Measurements from ENCODE around the gene CCDC136.

The CCDC136 gene

DNA sequence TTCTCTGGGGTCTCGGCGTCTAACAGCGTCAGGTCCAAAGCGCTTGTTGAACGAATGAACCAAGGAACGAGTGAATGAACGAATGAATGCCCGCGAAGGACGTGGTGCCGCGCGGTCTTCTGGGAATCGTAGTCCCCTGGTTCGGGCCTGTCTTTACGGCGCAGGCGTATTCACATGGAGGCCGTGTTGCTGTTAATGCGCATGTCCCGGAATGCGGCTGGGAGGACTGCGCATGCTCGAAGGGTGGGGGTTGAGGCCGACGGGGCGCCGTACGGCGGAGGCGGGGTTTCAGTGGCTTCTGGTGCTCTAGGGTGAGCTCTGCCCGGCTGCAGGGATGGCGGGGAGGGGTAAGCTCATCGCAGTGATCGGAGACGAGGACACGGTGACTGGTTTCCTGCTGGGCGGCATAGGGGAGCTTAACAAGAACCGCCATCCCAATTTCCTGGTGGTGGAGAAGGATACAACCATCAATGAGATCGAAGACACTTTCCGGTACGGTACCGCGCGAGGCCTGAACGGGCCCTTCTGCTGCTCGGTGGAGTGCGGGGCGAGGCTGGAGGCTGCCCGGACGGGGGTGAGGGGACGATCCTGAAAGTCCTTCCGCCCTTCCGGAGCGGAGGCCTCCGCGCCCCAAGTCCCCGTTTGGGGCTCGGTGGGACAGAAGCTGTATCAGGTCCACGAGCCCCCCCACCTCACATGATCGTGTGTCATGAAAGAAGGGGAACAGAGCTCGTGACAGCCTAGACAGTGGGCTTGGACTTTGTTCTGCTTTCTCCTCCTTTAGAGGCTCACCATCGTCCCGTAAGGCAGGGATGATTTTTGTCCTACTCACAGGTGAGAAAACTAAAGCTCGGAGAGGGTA, 71.0 kb downstream of the CCDC136 start, which contains the start of gene ATP6V1F:
TSS of gene ATP6V1F (plus strand) at position 286 of the 862 bp plus-strand sequence. CDS start at position 335, 49 bp downstream.
- peak; percentile 97 to 98 for DNase-seq (ENCODE audit: low read depth in 2 of 2)

DNA sequence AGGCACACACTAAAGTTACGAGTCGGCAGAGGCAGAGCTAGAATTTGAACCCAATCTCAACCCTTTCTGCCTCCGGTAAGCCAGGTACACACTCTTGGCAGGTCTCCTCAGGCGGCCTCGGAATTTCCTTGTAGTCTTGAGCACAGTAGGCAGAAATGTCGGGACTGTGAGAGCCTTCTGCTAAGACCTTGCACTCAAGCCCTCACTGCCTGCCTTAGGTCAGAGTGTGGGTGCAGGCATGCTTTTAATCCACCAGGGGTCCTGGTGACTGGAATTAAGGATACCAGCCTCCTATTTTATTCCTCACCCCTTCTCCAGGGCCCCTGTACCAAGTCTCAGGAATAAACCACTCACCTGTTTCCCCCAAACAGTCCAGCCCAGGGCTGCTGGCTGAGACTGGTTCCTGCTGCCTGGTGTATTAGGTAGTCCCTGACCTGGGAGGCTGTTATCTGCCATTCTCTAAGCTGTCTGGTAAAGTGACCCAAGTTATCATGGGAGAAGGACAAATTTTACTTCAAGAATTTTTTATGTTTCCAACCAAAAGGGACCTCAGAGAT, 71.7 kb downstream of the CCDC136 start:
- DNase-seq (ENCODE audit: low read depth in 2 of 2), result peak; percentile 27 to 42

DNA sequence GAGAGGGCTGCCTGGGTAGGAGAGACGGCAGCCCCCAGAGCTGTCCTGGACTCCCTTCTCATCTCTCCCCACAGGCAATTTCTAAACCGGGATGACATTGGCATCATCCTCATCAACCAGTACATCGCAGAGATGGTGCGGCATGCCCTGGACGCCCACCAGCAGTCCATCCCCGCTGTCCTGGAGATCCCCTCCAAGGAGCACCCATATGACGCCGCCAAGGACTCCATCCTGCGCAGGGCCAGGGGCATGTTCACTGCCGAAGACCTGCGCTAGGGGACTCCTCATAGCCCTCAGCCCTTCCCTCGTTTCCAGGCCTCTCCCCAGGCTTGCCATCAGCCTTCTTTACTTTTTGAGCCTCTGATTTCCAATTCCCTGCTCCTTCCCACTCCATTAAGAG, 73.5 kb downstream of the CCDC136 start:
- DNase-seq (ENCODE audit: low read depth in 2 of 2), result no peak

- no peak for DNase-seq (ENCODE audit: low read depth in 2 of 2)
These were observed 74.5 kb downstream of the CCDC136 start for GRCh38 chr7:128865996-128866877.

DNA sequence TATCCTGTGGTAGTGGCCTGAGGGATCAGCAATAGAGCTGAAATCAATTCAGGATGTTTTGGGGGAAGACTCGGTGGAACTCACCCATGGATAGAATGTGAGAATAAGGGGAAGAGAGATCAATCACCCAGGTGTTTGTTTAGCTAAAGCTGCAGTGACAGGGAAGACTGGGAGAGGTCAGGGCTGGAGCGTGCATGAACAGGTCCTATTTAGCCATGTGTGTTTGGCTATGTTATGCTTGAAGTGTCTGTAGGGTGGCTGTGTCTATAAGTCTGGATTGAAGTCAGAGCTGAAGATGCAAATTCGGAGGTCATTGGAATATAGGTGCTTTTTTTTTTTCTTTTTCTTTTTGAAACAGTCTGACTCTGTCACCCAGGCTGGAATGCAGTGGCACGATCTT, 75.5 kb downstream of the CCDC136 start:
- DNase-seq (ENCODE audit: low read depth in 2 of 2), result no peak

DNA sequence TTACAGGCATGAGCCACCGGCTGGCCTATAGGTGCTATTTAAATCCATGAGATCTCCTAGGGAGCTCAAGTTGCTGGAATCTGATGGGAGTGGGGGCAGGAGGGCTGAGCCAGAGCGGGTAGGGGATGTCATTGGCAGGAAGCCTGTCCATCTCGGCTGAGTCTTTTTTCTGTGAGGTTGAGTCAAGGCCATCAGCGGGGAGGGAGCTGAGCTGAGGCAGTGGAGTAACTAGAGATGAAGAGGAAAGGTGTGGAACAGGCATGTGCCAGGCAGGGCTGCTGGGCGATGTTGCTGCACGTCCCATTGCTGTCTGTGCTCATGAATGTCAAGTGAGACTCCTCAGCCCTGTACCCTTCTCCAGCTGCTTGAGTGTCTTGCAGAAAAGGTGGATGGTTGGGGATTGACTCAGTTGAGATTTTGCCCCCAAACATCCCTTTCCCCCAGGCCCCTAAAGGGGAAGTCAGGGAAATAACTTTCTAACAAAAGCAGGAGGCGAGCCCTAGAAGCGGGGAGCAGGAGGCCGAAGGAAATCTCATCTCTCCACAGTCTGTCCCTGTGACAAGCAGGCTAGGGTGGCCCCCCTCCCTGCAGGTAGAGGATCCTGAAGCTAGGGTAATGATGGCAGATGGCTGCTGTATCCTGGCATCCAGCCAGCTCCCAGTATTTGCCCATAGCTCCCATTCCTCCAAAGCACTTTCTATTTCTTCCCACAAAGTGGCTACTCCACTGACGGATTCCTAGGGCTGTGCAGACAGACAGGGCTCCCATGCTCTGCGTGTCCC, 76.3 kb downstream of the CCDC136 start:
- DNase-seq (ENCODE audit: low read depth in 2 of 2), result no peak

- DNase-seq (ENCODE audit: low read depth in 2 of 2), result no peak
These were observed 76.9 kb downstream of the CCDC136 start for GRCh38 chr7:128868624-128869137.

GRCh38 chr7:128869138-128869943, 77.6 kb downstream of the CCDC136 start:
- peak in 1 of 2 donors; percentile 36 for DNase-seq (ENCODE audit: low read depth in 2 of 2)

DNA sequence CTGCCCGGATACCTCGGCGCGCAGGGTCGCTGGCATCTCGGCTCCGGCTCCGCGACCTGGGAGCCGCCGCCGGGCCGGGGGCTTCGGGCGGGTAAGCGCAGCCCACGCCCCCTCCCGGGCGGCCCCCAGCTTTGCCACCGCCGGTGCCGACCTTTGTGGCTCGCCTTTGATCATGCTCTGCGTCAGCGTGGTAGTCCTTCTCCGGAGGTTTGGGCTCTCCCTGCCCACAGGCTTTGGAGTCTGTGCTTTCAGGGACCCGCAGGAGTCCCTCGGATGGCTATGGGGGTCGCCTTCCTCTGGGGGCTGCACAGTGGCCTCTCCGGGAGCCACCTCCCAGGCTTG, 78.1 kb downstream of the CCDC136 start:
- no peak for DNase-seq (ENCODE audit: low read depth in 2 of 2)

DNA sequence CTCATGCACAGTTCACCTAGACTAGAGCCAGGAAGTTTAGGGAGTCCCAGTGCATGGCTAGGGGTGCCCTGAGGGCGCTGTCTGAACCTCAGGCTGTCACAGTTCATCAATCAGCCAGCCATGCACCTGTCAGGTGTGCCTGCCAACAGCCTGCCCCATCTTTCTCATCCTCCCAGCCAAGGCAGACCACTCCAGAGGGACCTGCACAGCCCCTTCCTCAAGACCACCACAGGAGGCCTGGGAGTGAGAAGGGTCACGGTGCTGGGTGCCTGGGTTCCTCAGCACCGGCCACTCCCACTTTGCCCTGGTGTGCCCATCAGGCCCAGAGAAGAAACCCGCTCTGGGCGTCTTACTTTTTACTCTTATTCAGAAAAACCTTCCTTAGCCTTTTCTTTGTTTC, 79.3 kb downstream of the CCDC136 start:
- no peak for DNase-seq (ENCODE audit: low read depth in 2 of 2)

Data from stimulated activated CD4-positive, alpha-beta T cell treated with anti-CD3 and anti-CD28 coated beads, Interleukin-15, amount 100 ng/mL, for 48 hours (primary cell).